Thoracic aorta (tissue), 2 donors: Measurements from ENCODE around the gene BORCS6. TPM values are rescaled to one million over a fixed set of nuclear protein-coding genes. Genes with fewer than 3 reads are reported as not detected.
A peak's percentile ranks its signal among the peaks of the same experiment; 100 is the strongest.

Experiments
- ATAC-seq: fragments of 150-250 bp; one replicate; pipeline ENCODE4 v1.8.0; 2017; ENCODE audit warnings: low read depth; ENCODE audit not compliant: insufficient number of reproducible peaks, low FRiP score
- DNase-seq: peaks from one replicate; pipeline ENCODE4 v3.0.0-alpha.2; 2020; ENCODE audit warnings: low spot score
- H3K27ac ChIP-seq, 2 donors: fragments of 200-600 bp; sonication (generic); 1 replicate in 1 of 2; 2 replicates in 1 of 2; pipeline ENCODE4 v1.5.1; 2016; ENCODE audit warnings: mild to moderate bottlenecking in 2 of 2, moderate library complexity in 2 of 2
- H3K27me3 ChIP-seq: fragments of 200-600 bp; sonication (generic); replicated peaks from 2 replicates; pipeline ENCODE4 v1.6.0; 2016; ENCODE audit warnings: mild to moderate bottlenecking; ENCODE audit not compliant: insufficient read depth
- H3K36me3 ChIP-seq: fragments of 200-600 bp; sonication (generic); one replicate; pipeline ENCODE4 v1.5.1; 2016
- H3K4me1 ChIP-seq, 2 donors: fragments of 200-600 bp; sonication (generic); 1 replicate in 1 of 2; 2 replicates in 1 of 2; pipeline versions ENCODE4 v1.5.1 to v1.6.0; 2016; ENCODE audit warnings: low read depth in 2 of 2, mild to moderate bottlenecking in 1 of 2; ENCODE audit not compliant: control insufficient read depth in 1 of 2
- H3K4me3 ChIP-seq: fragments of 200-600 bp; sonication (generic); 2 replicates; pipeline ENCODE4 v1.5.1; 2016; ENCODE audit warnings: mild to moderate bottlenecking
- H3K9me3 ChIP-seq: fragments of 200-600 bp; sonication (generic); 2 replicates; pipeline ENCODE4 v1.5.1; 2016
- CTCF ChIP-seq: fragments of 200-600 bp; sonication (generic); IDR thresholded peaks from one replicate; pipeline ENCODE4 v1.5.1; 2019; ENCODE audit warnings: antibody characterized with exemption
- total RNA-seq, 2 donors: library from RNA; depleted of rRNA; stranded (reverse); fragments of >200 nt; gene quantifications; one replicate each; pipeline versions ENCODE4 v1.1.0 to v1.2.3, GENCODE V29; 2016

The BORCS6 gene
- total RNA-seq, 2 donors from 2014 or later: 11.9 to 13.8 TPM

GRCh38 chr17:8185582-8186445 lies 4.2 kb downstream of the BORCS6 start:
- Histone ChIP-seq H3K27ac (peak overlapping the region; percentile 88 to 91), H3K4me1 (peaks cover 9 to 21% of the 10 kb centered on the region in 2 donors), H3K36me3 (no peaks in the 10 kb centered on the region), H3K4me3 (peak overlapping the region; percentile 73), H3K9me3 (no peaks in the 10 kb centered on the region), H3K27me3 (no peaks in the 10 kb centered on the region)
- TF ChIP-seq CTCF: no peak
- no peak for DNase-seq
- no peak for ATAC-seq

- DNase-seq (no peak), ATAC-seq (no peak)
- Histone ChIP-seq H3K4me1 (peaks cover 19 to 27% of the 10 kb centered on the region in 2 donors), H3K4me3 (peak overlapping the region; percentile 80), H3K27ac (peak overlapping the region; percentile 57 to 77), H3K27me3 (no peaks in the 10 kb centered on the region), H3K36me3 (no peaks in the 10 kb centered on the region), H3K9me3 (no peaks in the 10 kb centered on the region)
- TF ChIP-seq CTCF: no peak
Observed at GRCh38 chr17:8176998-8177731, 12.8 kb downstream of the BORCS6 start.

- H3K4me3 ChIP-seq: peak within 1 kb of the TSS; percentile 80
- peaks cover 19 to 27% of the 10 kb centered on the region in 2 donors for H3K4me1 ChIP-seq
- no peak for TF ChIP-seq CTCF
- no peaks in the 10 kb centered on the region for H3K9me3 ChIP-seq
- ATAC-seq (no peak), DNase-seq (no peak)
- no peaks in the 10 kb centered on the region for H3K27me3 ChIP-seq
- H3K27ac ChIP-seq: peak within 1 kb of the TSS; percentile 57 to 77
- no peaks in the 10 kb centered on the region for H3K36me3 ChIP-seq
Observed at GRCh38 chr17:8176197-8176940, 13.6 kb downstream of the BORCS6 start, which contains the start of gene TMEM107. Gene TMEM107 (minus strand): TSS chr17:8176380. CDS start chr17:8176286, 94 bp downstream.

- DNase-seq: no peak
- no peak for ATAC-seq
- TF ChIP-seq CTCF: no peak
- Histone ChIP-seq H3K27me3 (no peaks in the 10 kb centered on the region), H3K36me3 (no peaks in the 10 kb centered on the region), H3K27ac (peak overlapping the region; percentile 57 to 77), H3K4me1 (peaks cover 19 to 27% of the 10 kb centered on the region in 2 donors), H3K4me3 (peak overlapping the region; percentile 80), H3K9me3 (no peaks in the 10 kb centered on the region)
Observed at GRCh38 chr17:8175795-8176196, 14.2 kb downstream of the BORCS6 start.
